ENCODE data around the gene NCAPD2. TPM values are rescaled to one million over a fixed set of nuclear protein-coding genes. Genes with fewer than 3 reads are reported as not detected.
"Not testable (repeated sequence)": the region's sequence is repeated elsewhere in the genome, so short reads cannot be mapped to it uniquely, and the experiment has no call there.

Gene NCAPD2
- total and polyA plus RNA-seq, 2 donors = 18.8 to 69.6 TPM

DNA sequence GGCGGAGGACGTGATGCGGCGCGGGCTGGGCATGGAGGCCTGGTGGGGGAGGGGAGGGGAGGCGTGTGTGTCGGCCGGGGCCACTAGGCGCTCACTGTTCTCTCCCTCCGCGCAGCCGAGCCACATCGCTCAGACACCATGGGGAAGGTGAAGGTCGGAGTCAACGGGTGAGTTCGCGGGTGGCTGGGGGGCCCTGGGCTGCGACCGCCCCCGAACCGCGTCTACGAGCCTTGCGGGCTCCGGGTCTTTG, 40.7 kb downstream of the NCAPD2 start:
- peak overlapping the region; percentile 93 to 100 for H3K4me3 ChIP-seq (ENCODE audit: low read length in 2 of 2)
- H3K4me1 ChIP-seq (ENCODE audit: control insufficient read depth in 2 of 2, insufficient read depth in 2 of 2, low read length in 2 of 2) = peaks cover 24 to 68% of the 10 kb centered on the region in 2 donors
- H3K27me3 ChIP-seq (ENCODE audit: control insufficient read depth in 2 of 2, insufficient read depth in 1 of 2, low read length in 1 of 2) = no peaks in the 10 kb centered on the region
- no peak for DNase-seq (ENCODE audit: low read depth in 6 of 9, low spot score in 9 of 9)
- H3K36me3 ChIP-seq (ENCODE audit: control insufficient read depth in 2 of 2, insufficient read depth in 2 of 2, low read length in 1 of 2) = peaks cover 47 to 75% of the 10 kb centered on the region in 2 donors
- H3K27ac ChIP-seq (ENCODE audit: low read depth in 1 of 2, low read length in 1 of 2) = peak overlapping the region; percentile 98
- H3K9me3 ChIP-seq (ENCODE audit: control insufficient read depth in 2 of 2, insufficient read depth in 1 of 2, low read length in 1 of 2) = peaks cover 0 to 3% of the 10 kb centered on the region in 2 donors
- WGBS = under 1% methylated on average over 25 of the region's 25 CpGs

DNA sequence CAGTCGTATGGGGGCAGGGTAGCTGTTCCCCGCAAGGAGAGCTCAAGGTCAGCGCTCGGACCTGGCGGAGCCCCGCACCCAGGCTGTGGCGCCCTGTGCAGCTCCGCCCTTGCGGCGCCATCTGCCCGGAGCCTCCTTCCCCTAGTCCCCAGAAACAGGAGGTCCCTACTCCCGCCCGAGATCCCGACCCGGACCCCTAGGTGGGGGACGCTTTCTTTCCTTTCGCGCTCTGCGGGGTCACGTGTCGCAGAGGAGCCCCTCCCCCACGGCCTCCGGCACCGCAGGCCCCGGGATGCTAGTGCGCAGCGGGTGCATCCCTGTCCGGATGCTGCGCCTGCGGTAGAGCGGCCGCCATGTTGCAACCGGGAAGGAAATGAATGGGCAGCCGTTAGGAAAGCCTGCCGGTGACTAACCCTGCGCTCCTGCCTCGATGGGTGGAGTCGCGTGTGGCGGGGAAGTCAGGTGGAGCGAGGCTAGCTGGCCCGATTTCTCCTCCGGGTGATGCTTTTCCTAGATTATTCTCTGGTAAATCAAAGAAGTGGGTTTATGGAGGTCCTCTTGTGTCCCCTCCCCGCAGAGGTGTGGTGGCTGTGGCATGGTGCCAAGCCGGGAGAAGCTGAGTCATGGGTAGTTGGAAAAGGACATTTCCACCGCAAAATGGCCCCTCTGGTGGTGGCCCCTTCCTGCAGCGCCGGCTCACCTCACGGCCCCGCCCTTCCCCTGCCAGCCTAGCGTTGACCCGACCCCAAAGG, 41.2 kb downstream of the NCAPD2 start:
- Histone ChIP-seq H3K27me3 (ENCODE audit: control insufficient read depth in 2 of 2, insufficient read depth in 1 of 2, low read length in 1 of 2) (no peaks in the 10 kb centered on the region), H3K27ac (ENCODE audit: low read depth in 1 of 2, low read length in 1 of 2) (peak overlapping the region; percentile 98), H3K4me1 (ENCODE audit: control insufficient read depth in 2 of 2, insufficient read depth in 2 of 2, low read length in 2 of 2) (peaks cover 29 to 73% of the 10 kb centered on the region in 2 donors), H3K36me3 (ENCODE audit: control insufficient read depth in 2 of 2, insufficient read depth in 2 of 2, low read length in 1 of 2) (peaks cover 45 to 74% of the 10 kb centered on the region in 2 donors), H3K4me3 (ENCODE audit: low read length in 2 of 2) (peak overlapping the region; percentile 93 to 100), H3K9me3 (ENCODE audit: control insufficient read depth in 2 of 2, insufficient read depth in 1 of 2, low read length in 1 of 2) (peaks cover 0 to 6% of the 10 kb centered on the region in 2 donors)
- under 1% methylated on average over 52 of the region's 52 CpGs for WGBS
- peak in 7 of 9 donors; percentile 67 to 88 (median 73) for DNase-seq (ENCODE audit: low read depth in 6 of 9, low spot score in 9 of 9)

DNA sequence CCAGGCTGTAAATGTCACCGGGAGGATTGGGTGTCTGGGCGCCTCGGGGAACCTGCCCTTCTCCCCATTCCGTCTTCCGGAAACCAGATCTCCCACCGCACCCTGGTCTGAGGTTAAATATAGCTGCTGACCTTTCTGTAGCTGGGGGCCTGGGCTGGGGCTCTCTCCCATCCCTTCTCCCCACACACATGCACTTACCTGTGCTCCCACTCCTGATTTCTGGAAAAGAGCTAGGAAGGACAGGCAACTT, 41.7 kb downstream of the NCAPD2 start:
- Histone ChIP-seq H3K9me3 (ENCODE audit: control insufficient read depth in 2 of 2, insufficient read depth in 1 of 2, low read length in 1 of 2) (peaks cover 0 to 8% of the 10 kb centered on the region in 2 donors), H3K4me3 (ENCODE audit: low read length in 2 of 2) (peak overlapping the region; percentile 93 to 100), H3K36me3 (ENCODE audit: control insufficient read depth in 2 of 2, insufficient read depth in 2 of 2, low read length in 1 of 2) (peaks cover 40 to 69% of the 10 kb centered on the region in 2 donors), H3K27ac (ENCODE audit: low read depth in 1 of 2, low read length in 1 of 2) (peak overlapping the region; percentile 98), H3K4me1 (ENCODE audit: control insufficient read depth in 2 of 2, insufficient read depth in 2 of 2, low read length in 2 of 2) (peaks cover 30 to 78% of the 10 kb centered on the region in 2 donors), H3K27me3 (ENCODE audit: control insufficient read depth in 2 of 2, insufficient read depth in 1 of 2, low read length in 1 of 2) (no peaks in the 10 kb centered on the region)
- DNase-seq (ENCODE audit: low read depth in 6 of 9, low spot score in 9 of 9) = no peak
- WGBS = under 1% methylated on average over 6 of the region's 6 CpGs

GRCh38 chr12:6535960-6536847, 42.3 kb downstream of the NCAPD2 start:
- Histone ChIP-seq H3K36me3 (ENCODE audit: control insufficient read depth in 2 of 2, insufficient read depth in 2 of 2, low read length in 1 of 2) (peaks cover 34 to 64% of the 10 kb centered on the region in 2 donors), H3K27me3 (ENCODE audit: control insufficient read depth in 2 of 2, insufficient read depth in 1 of 2, low read length in 1 of 2) (no peaks in the 10 kb centered on the region), H3K4me3 (ENCODE audit: low read length in 2 of 2) (peak overlapping the region; percentile 93 to 100), H3K9me3 (ENCODE audit: control insufficient read depth in 2 of 2, insufficient read depth in 1 of 2, low read length in 1 of 2) (peaks cover 0 to 8% of the 10 kb centered on the region in 2 donors), H3K27ac (ENCODE audit: low read depth in 1 of 2, low read length in 1 of 2) (peak overlapping the region; percentile 98), H3K4me1 (ENCODE audit: control insufficient read depth in 2 of 2, insufficient read depth in 2 of 2, low read length in 2 of 2) (peaks cover 33 to 84% of the 10 kb centered on the region in 2 donors)
- WGBS = 74% methylated on average over 10 of the region's 10 CpGs
- DNase-seq (ENCODE audit: low read depth in 6 of 9, low spot score in 9 of 9) = peak in 1 of 9 donors; percentile 16

GRCh38 chr12:6536894-6537579, 43.1 kb downstream of the NCAPD2 start:
- 92% methylated on average over 19 of the region's 19 CpGs for WGBS
- DNase-seq (ENCODE audit: low read depth in 6 of 9, low spot score in 9 of 9) = peak in 1 of 9 donors; percentile 7
- Histone ChIP-seq H3K36me3 (ENCODE audit: control insufficient read depth in 2 of 2, insufficient read depth in 2 of 2, low read length in 1 of 2) (peaks cover 33 to 55% of the 10 kb centered on the region in 2 donors), H3K27ac (ENCODE audit: low read depth in 1 of 2, low read length in 1 of 2) (peak overlapping the region in 1 of 2 donors; percentile 77), H3K27me3 (ENCODE audit: control insufficient read depth in 2 of 2, insufficient read depth in 1 of 2, low read length in 1 of 2) (no peaks in the 10 kb centered on the region), H3K4me3 (ENCODE audit: low read length in 2 of 2) (peak overlapping the region in 1 of 2 donors; percentile 100), H3K4me1 (ENCODE audit: control insufficient read depth in 2 of 2, insufficient read depth in 2 of 2, low read length in 2 of 2) (peaks cover 34 to 90% of the 10 kb centered on the region in 2 donors), H3K9me3 (ENCODE audit: control insufficient read depth in 2 of 2, insufficient read depth in 1 of 2, low read length in 1 of 2) (peaks cover 0 to 8% of the 10 kb centered on the region in 2 donors)

GRCh38 chr12:6537580-6538419, 43.9 kb downstream of the NCAPD2 start:
- H3K27me3 ChIP-seq (ENCODE audit: control insufficient read depth in 2 of 2, insufficient read depth in 1 of 2, low read length in 1 of 2); H3K4me3 ChIP-seq (ENCODE audit: low read length in 2 of 2); H3K9me3 ChIP-seq (ENCODE audit: control insufficient read depth in 2 of 2, insufficient read depth in 1 of 2, low read length in 1 of 2): not testable (repeated sequence)
- H3K27ac ChIP-seq (ENCODE audit: low read depth in 1 of 2, low read length in 1 of 2) = peak overlapping the region in 1 of 2 donors; percentile 77
- peaks cover 29 to 90% of the 10 kb centered on the region in 2 donors for H3K4me1 ChIP-seq (ENCODE audit: control insufficient read depth in 2 of 2, insufficient read depth in 2 of 2, low read length in 2 of 2)
- 57% methylated on average over 17 of the region's 17 CpGs for WGBS
- DNase-seq (ENCODE audit: low read depth in 6 of 9, low spot score in 9 of 9) = peak in 7 of 9 donors; percentile 74 to 91 (median 81)
- peaks cover 34 to 52% of the 10 kb centered on the region in 2 donors for H3K36me3 ChIP-seq (ENCODE audit: control insufficient read depth in 2 of 2, insufficient read depth in 2 of 2, low read length in 1 of 2)

DNA sequence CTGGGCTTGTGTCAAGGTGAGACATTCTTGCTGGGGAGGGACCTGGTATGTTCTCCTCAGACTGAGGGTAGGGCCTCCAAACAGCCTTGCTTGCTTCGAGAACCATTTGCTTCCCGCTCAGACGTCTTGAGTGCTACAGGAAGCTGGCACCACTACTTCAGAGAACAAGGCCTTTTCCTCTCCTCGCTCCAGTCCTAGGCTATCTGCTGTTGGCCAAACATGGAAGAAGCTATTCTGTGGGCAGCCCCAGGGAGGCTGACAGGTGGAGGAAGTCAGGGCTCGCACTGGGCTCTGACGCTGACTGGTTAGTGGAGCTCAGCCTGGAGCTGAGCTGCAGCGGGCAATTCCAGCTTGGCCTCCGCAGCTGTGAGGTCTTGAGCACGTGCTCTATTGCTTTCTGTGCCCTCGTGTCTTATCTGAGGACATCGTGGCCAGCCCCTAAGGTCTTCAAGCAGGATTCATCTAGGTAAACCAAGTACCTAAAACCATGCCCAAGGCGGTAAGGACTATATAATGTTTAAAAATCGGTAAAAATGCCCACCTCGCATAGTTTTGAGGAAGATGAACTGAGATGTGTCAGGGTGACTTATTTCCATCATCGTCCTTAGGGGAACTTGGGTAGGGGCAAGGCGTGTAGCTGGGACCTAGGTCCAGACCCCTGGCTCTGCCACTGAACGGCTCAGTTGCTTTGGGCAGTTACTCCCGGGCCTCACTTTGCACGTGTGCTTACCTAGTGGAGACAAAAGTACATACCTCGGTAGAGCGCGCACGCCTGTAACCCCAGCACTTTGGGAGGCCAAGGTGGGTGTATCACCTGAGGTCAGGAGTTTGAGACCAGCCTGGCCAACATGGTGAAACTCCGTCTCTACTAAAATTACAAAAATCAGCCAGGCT, 44.8 kb downstream of the NCAPD2 start:
- Histone ChIP-seq H3K36me3 (ENCODE audit: control insufficient read depth in 2 of 2, insufficient read depth in 2 of 2, low read length in 1 of 2) (peaks cover 39 to 58% of the 10 kb centered on the region in 2 donors), H3K9me3 (ENCODE audit: control insufficient read depth in 2 of 2, insufficient read depth in 1 of 2, low read length in 1 of 2) (peaks cover 0 to 5% of the 10 kb centered on the region in 2 donors), H3K4me3 (ENCODE audit: low read length in 2 of 2) (no peak overlapping the region), H3K27ac (ENCODE audit: low read depth in 1 of 2, low read length in 1 of 2) (peak overlapping the region in 1 of 2 donors; percentile 35), H3K4me1 (ENCODE audit: control insufficient read depth in 2 of 2, insufficient read depth in 2 of 2, low read length in 2 of 2) (peaks cover 20 to 84% of the 10 kb centered on the region in 2 donors), H3K27me3 (ENCODE audit: control insufficient read depth in 2 of 2, insufficient read depth in 1 of 2, low read length in 1 of 2) (no peaks in the 10 kb centered on the region)
- peak in 1 of 9 donors; percentile 20 for DNase-seq (ENCODE audit: low read depth in 6 of 9, low spot score in 9 of 9)
- 91% methylated on average over 24 of the region's 24 CpGs for WGBS

- H3K27ac ChIP-seq (ENCODE audit: low read depth in 1 of 2, low read length in 1 of 2) = no peak overlapping the region
- no peak overlapping the region for H3K4me3 ChIP-seq (ENCODE audit: low read length in 2 of 2)
- no peak for DNase-seq (ENCODE audit: low read depth in 6 of 9, low spot score in 9 of 9)
- H3K9me3 ChIP-seq (ENCODE audit: control insufficient read depth in 2 of 2, insufficient read depth in 1 of 2, low read length in 1 of 2) = peaks cover 0 to 5% of the 10 kb centered on the region in 2 donors
- H3K4me1 ChIP-seq (ENCODE audit: control insufficient read depth in 2 of 2, insufficient read depth in 2 of 2, low read length in 2 of 2) = peaks cover 20 to 79% of the 10 kb centered on the region in 2 donors
- peaks cover 39 to 59% of the 10 kb centered on the region in 2 donors for H3K36me3 ChIP-seq (ENCODE audit: control insufficient read depth in 2 of 2, insufficient read depth in 2 of 2, low read length in 1 of 2)
- WGBS = 95% methylated on average over 5 of the region's 5 CpGs
- no peaks in the 10 kb centered on the region for H3K27me3 ChIP-seq (ENCODE audit: control insufficient read depth in 2 of 2, insufficient read depth in 1 of 2, low read length in 1 of 2)
These were observed 45.4 kb downstream of the NCAPD2 start for GRCh38 chr12:6539314-6539682.

All from thymus (tissue), 11 donors.